Endothelial cell of umbilical vein (primary cell): ENCODE data around the gene OAS3. TPM values are rescaled to one million over a fixed set of nuclear protein-coding genes. Genes with fewer than 3 reads are reported as not detected.
A peak's percentile ranks its signal among the peaks of the same experiment; 100 is the strongest.

Source experiments
- BruUV-seq: library from RNA; stranded (reverse); fragments of 400-500 nt; replicated peaks from 2 replicates; lab custom pipeline; 2021; lab: Mats Ljungman, UMichigan
- CTCF ChIA-PET: fragments of 300-600, 350-600 bp; sonication (Branson Sonifier 250); formaldehyde crosslinking; loops from one replicate; lab custom pipeline; 2021; ENCODE audit warnings: antibody characterized with exemption, inconsistent platforms; lab: Charles Lee
- POLR2A ChIA-PET: fragments of 300-600, 350-600 bp; sonication (Branson Sonifier 250); formaldehyde crosslinking; loops from one replicate; lab custom pipeline; 2021; ENCODE audit warnings: antibody characterized with exemption, inconsistent platforms; lab: Charles Lee
- DNase-seq: peaks from one replicate; pipeline ENCODE4 v3.0.0-alpha.2; 2011; ENCODE audit warnings: low read depth, low spot score
- FAIRE-seq: peaks from 2 replicates; lab custom pipeline; 2011; peaks lifted over from hg19 to GRCh38; lab: Jason Lieb, UNC
- H2AFZ ChIP-seq: 2 replicates; pipeline ENCODE4 v1.6.0; 2012; ENCODE audit warnings: low read depth, low read length, control low read depth, inconsistent platforms
- H3K27ac ChIP-seq: 2 replicates; pipeline ENCODE4 v1.5.1; 2011; ENCODE audit warnings: low read depth, mild to moderate bottlenecking, control low read depth, low read length, moderate library complexity; ENCODE audit not compliant: insufficient read depth
- H3K27me3 ChIP-seq, 2 experiments: 2 replicates each; pipeline versions ENCODE4 v1.6.0 to v1.6.1; 2011; ENCODE audit warnings: low read length in 2 of 2, mixed read lengths in 1 of 2; ENCODE audit not compliant: control insufficient read depth in 2 of 2, insufficient read depth in 2 of 2
- H3K36me3 ChIP-seq, 2 experiments: 2 replicates in 1 of 2; 3 replicates in 1 of 2; pipeline ENCODE4 v1.5.1; 2011; ENCODE audit warnings: low read length in 2 of 2, mild to moderate bottlenecking in 1 of 2, moderate library complexity in 1 of 2; ENCODE audit not compliant: control insufficient read depth in 2 of 2, insufficient read depth in 2 of 2; ENCODE audit errors: extremely low read depth in 1 of 2
- H3K4me1 ChIP-seq: 3 replicates; pipeline ENCODE4 v1.5.1; 2011; ENCODE audit warnings: mild to moderate bottlenecking, low read length; ENCODE audit not compliant: control insufficient read depth, insufficient read depth; ENCODE audit errors: extremely low read depth
- H3K4me2 ChIP-seq: 2 replicates; pipeline ENCODE4 v1.6.1; 2011; ENCODE audit warnings: low read length, control low read depth, mixed read lengths; ENCODE audit not compliant: insufficient read depth
- H3K4me3 ChIP-seq, 3 experiments: fragments of 200-600 bp in 1 of 3; sonication (generic), shearing (Covaris generic) in 1 of 3; replicated peaks in 1 of 3; 2 replicates each; pipeline ENCODE4 v1.5.1; 2011 to 2016; ENCODE audit warnings: control low read depth in 3 of 3, low read length in 3 of 3, mild to moderate bottlenecking in 2 of 3, inconsistent platforms in 1 of 3, low read depth in 1 of 3, moderate library complexity in 1 of 3; ENCODE audit not compliant: insufficient read depth in 1 of 3
- H3K79me2 ChIP-seq: 2 replicates; pipeline ENCODE4 v1.6.0; 2012; ENCODE audit warnings: low read length, inconsistent platforms; ENCODE audit not compliant: control insufficient read depth, insufficient read depth
- H3K9ac ChIP-seq: replicated peaks from 2 replicates; pipeline ENCODE3; 2011; ENCODE audit warnings: low read length, control low read depth; ENCODE audit not compliant: insufficient read depth; ENCODE audit errors: extremely low read depth
- H3K9me1 ChIP-seq: replicated peaks from 3 replicates; pipeline ENCODE4 v1.6.0; 2011; ENCODE audit warnings: mild to moderate bottlenecking, low read length; ENCODE audit not compliant: control insufficient read depth, insufficient read depth; ENCODE audit errors: extremely low read depth
- H3K9me3 ChIP-seq: replicated peaks from 2 replicates; pipeline ENCODE4 v1.5.1; 2012; ENCODE audit warnings: low read length, inconsistent platforms; ENCODE audit not compliant: control insufficient read depth, insufficient read depth
- H4K20me1 ChIP-seq: replicated peaks from 2 replicates; pipeline ENCODE3; 2011; ENCODE audit warnings: mild to moderate bottlenecking, low read length; ENCODE audit not compliant: control insufficient read depth, insufficient read depth; ENCODE audit errors: extremely low read depth
- CTCF ChIP-seq, 2 donors: IDR thresholded peaks; 1 replicate in 1 of 2; 2 replicates in 1 of 2; pipeline ENCODE4 v1.5.1; 2011; ENCODE audit warnings: low read length in 2 of 2, mild to moderate bottlenecking in 2 of 2, moderate library complexity in 2 of 2, control low read depth in 1 of 2, inconsistent platforms in 1 of 2, low read depth in 1 of 2; ENCODE audit not compliant: insufficient read depth in 1 of 2; ENCODE audit errors: extremely low read depth in 1 of 2
- EZH2 ChIP-seq: IDR thresholded peaks from 2 replicates; pipeline ENCODE4 v1.6.1; 2012; ENCODE audit warnings: borderline replicate concordance, low read depth, mild to moderate bottlenecking, moderate library complexity, low read length, inconsistent platforms; ENCODE audit not compliant: severe bottlenecking
- FOS ChIP-seq: IDR thresholded peaks from 2 replicates; pipeline ENCODE4 v1.6.1; 2011; ENCODE audit warnings: mild to moderate bottlenecking, low read length, moderate library complexity, borderline replicate concordance; ENCODE audit not compliant: insufficient read depth
- JUN ChIP-seq: IDR thresholded peaks from 2 replicates; pipeline ENCODE4 v1.6.1; 2011; ENCODE audit warnings: borderline replicate concordance, low read depth; ENCODE audit not compliant: insufficient read length, insufficient read depth
- MAX ChIP-seq: IDR thresholded peaks from 2 replicates; pipeline ENCODE4 v1.6.1; 2011; ENCODE audit not compliant: insufficient read depth, insufficient read length
- MYC ChIP-seq: IDR thresholded peaks from one replicate; pipeline ENCODE4 v1.6.1; 2011; ENCODE audit warnings: mild to moderate bottlenecking, low read depth, low read length
- POLR2A ChIP-seq: IDR thresholded peaks from 2 replicates; pipeline ENCODE4 v1.6.1; 2012; ENCODE audit warnings: low read depth, mild to moderate bottlenecking, control low read depth, low read length
- POLR2AphosphoS5 ChIP-seq: IDR thresholded peaks from 2 replicates; pipeline ENCODE4 v1.6.1; 2012; ENCODE audit warnings: low read depth, mild to moderate bottlenecking, control low read depth, low read length, moderate library complexity; ENCODE audit not compliant: insufficient read depth
- dilution Hi-C: fragments of 300-500 bp; cut with MboI; formaldehyde crosslinking; loops from one replicate; pipeline ENCODE4 v1.15.0; 2019; ENCODE audit warnings: low sequenced_read_pairs; ENCODE audit not compliant: extremely low pct_ligation_motif_present
- intact Hi-C: fragments of 100-400 bp; cut with micrococcal nuclease; formaldehyde crosslinking; loops from one replicate; pipeline ENCODE4 v1.10.0; 2022
- polyA plus RNA-seq, 4 experiments: library from polyadenylated mRNA; depleted of rRNA in 3 of 4; stranded (reverse) in 3 of 4; unstranded in 1 of 4; fragments of >200 nt; gene quantifications; 2 replicates each; pipeline versions ENCODE4 v1.2.1 to v1.2.3, GENCODE V29; 2011 to 2012; ENCODE audit warnings: missing spikeins in 1 of 4
- total RNA-seq: library from RNA; stranded (reverse); gene quantifications from 2 replicates; pipeline ENCODE4 v1.2.3, GENCODE V29; 2021

The OAS3 gene
- total and polyA plus RNA-seq, 2 donors (not counting 3 experiments of a cell fraction or from before 2014, with no cell fraction given): 13.1 to 19.8 TPM

GRCh38 chr12:113019025-113019424 lies 80.8 kb downstream of the OAS3 start:
- dilution Hi-C loops: no loop called here
- peak; percentile 75 for DNase-seq
- intact Hi-C loops: loop anchor here (1.0 kb wide), 2 partner anchors 12 to 48 kb away; no protein-coding TSS in a partner anchor

GRCh38 chr12:113021500-113021899 lies 83.2 kb downstream of the OAS3 start:
- H3K27me3 ChIP-seq: no peaks in the 10 kb centered on the region
- POLR2A ChIA-PET: no interaction called here
- peaks cover 21% of the 10 kb centered on the region for H3K4me1 ChIP-seq
- no peak overlapping the region for H3K4me2 ChIP-seq
- DNase-seq: no peak
- H3K36me3 ChIP-seq: no peaks in the 10 kb centered on the region
- H3K9me1 ChIP-seq: no peaks in the 10 kb centered on the region
- TF ChIP-seq POLR2A (no peak), EZH2 (no peak), MAX (no peak), CTCF (IDR thresholded peaks at IDR 0.05; ENCODE audit: extremely low read depth in 1 of 2, insufficient read depth in 1 of 2, low read depth in 1 of 2, low read length in 2 of 2) (no peak), MYC (no peak)
- H4K20me1 ChIP-seq: no peaks in the 10 kb centered on the region
- dilution Hi-C loops: no loop called here
- H2AFZ ChIP-seq: no peak overlapping the region
- no TSS peak for BruUV-seq
- H3K79me2 ChIP-seq: no peaks in the 10 kb centered on the region
- CTCF ChIA-PET: interaction anchor here (0.8 to 9.2 kb wide), 5 partner anchors 8 to 77 kb away, joined by 3 to 70 read pairs (median 17); no protein-coding TSS in a partner anchor
- no peaks in the 10 kb centered on the region for H3K9me3 ChIP-seq
- intact Hi-C loops: no loop called here
- no peak overlapping the region for H3K4me3 ChIP-seq
- no peak overlapping the region for H3K27ac ChIP-seq
- no peak for FAIRE-seq
- H3K9ac ChIP-seq: no peak overlapping the region

More at GRCh38 chr12:113019025-113019424, 80.8 kb downstream of the OAS3 start:
- Histone ChIP-seq H3K4me2 (peak overlapping the region; percentile 87), H3K27ac (peak overlapping the region; percentile 63), H3K9me1 (no peaks in the 10 kb centered on the region), H3K36me3 (no peaks in the 10 kb centered on the region), H4K20me1 (no peaks in the 10 kb centered on the region), H3K4me1 (peaks cover 21% of the 10 kb centered on the region), H3K9ac (peak overlapping the region; percentile 17), H3K79me2 (no peaks in the 10 kb centered on the region), H2AFZ (peak overlapping the region; percentile 46), H3K9me3 (no peaks in the 10 kb centered on the region), H3K4me3 (peak overlapping the region in 1 of 3 experiments; percentile 50), H3K27me3 (no peaks in the 10 kb centered on the region)
- ChIA-PET POLR2A (interaction anchor here (0.7 kb wide), 1 partner anchor 26 kb away, joined by 6 read pairs; no protein-coding TSS in a partner anchor), CTCF (interaction anchor here (2.6 to 9.2 kb wide), 4 partner anchors 9 to 26 kb away, joined by 11 to 70 read pairs (median 38); no protein-coding TSS in a partner anchor)
- peak; percentile 92 for FAIRE-seq
- TF ChIP-seq EZH2: no peak
- no peak for TF ChIP-seq MAX
- TF ChIP-seq POLR2A: peak; percentile 28
- peak; percentile 53 for TF ChIP-seq POLR2AphosphoS5
- TF ChIP-seq FOS: peak; percentile 51
- peak; percentile 43 for TF ChIP-seq JUN
- BruUV-seq: no TSS peak
